ENCODE measurements around the gene THSD1. TPM values are rescaled to one million over a fixed set of nuclear protein-coding genes. Genes with fewer than 3 reads are reported as not detected.
A peak's percentile ranks its signal among the peaks of the same experiment; 100 is the strongest.

Gene THSD1
- total RNA-seq: under 1 TPM; 0.12 to 0.22 TPM

GRCh38 chr13:52405767-52406494 lies at the start of gene THSD1:
Gene THSD1 (minus strand): TSS chr13:52406172. CDS start chr13:52402600, 3,572 bp downstream.
- POLR2A ChIA-PET: interaction anchor here (0.9 kb wide), 1 partner anchor 44 kb away, joined by 3 read pairs; no protein-coding TSS in a partner anchor
- Mint-ChIP-seq H3K36me3 (peaks cover 12% of the 10 kb centered on the region), H3K4me1 (ENCODE audit: low read depth) (peaks cover 14% of the 10 kb centered on the region), H3K9me3 (no peaks in the 10 kb centered on the region), H3K4me3 (peak within 1 kb of the TSS; percentile 59), H3K27me3 (peaks cover 23% of the 10 kb centered on the region), H3K27ac (no peak within 1 kb of the TSS)
- CTCF ChIA-PET: interaction anchor here (1.2 to 1.6 kb wide), 2 partner anchors 44 to 45 kb away, joined by 4 to 8 read pairs; no protein-coding TSS in a partner anchor
- DNase-seq: peak; percentile 25
- intact Hi-C loops (cut with micrococcal nuclease): no loop called here

- H3K4me3 Mint-ChIP-seq: peak overlapping the region; percentile 95
- peak overlapping the region; percentile 97 for H3K27ac Mint-ChIP-seq
- H3K27me3 Mint-ChIP-seq: peaks cover 1% of the 10 kb centered on the region
- peaks cover 34% of the 10 kb centered on the region for H3K36me3 Mint-ChIP-seq
- H3K9me3 Mint-ChIP-seq: no peaks in the 10 kb centered on the region
- intact Hi-C loops (cut with micrococcal nuclease): loop anchor here (1.0 to 10.0 kb wide), 10 partner anchors 106 to 1003 kb away; partner anchors contain the start of genes ALG11, INTS6, NEK3 and SUGT1
- ChIA-PET CTCF (interaction anchor here (1.0 kb wide), 1 partner anchor 8 kb away, joined by 4 read pairs; no protein-coding TSS in a partner anchor), POLR2A (no interaction called here)
- peak; percentile 84 for DNase-seq
- peaks cover 36% of the 10 kb centered on the region for H3K4me1 Mint-ChIP-seq (ENCODE audit: low read depth)
Observed at GRCh38 chr13:52455677-52456041, 49.7 kb upstream of the THSD1 start.

- Mint-ChIP-seq H3K27me3 (peaks cover 1% of the 10 kb centered on the region), H3K36me3 (peaks cover 32% of the 10 kb centered on the region), H3K9me3 (no peaks in the 10 kb centered on the region), H3K27ac (peak within 1 kb of the TSS; percentile 97), H3K4me1 (ENCODE audit: low read depth) (peaks cover 35% of the 10 kb centered on the region), H3K4me3 (peak within 1 kb of the TSS; percentile 95)
- intact Hi-C loops (cut with micrococcal nuclease): loop anchor here (1.0 to 10.0 kb wide), 12 partner anchors 53 to 1002 kb away; partner anchors contain the start of genes ALG11, DHRS12, INTS6 and NEK3
- CTCF ChIA-PET: no interaction called here
- peak; percentile 96 for DNase-seq
- POLR2A ChIA-PET: no interaction called here
Observed at GRCh38 chr13:52454820-52455676, 49.1 kb upstream of the THSD1 start, which contains the start of gene CKAP2. Gene CKAP2 (plus strand): TSS chr13:52455478. CDS start chr13:52455557, 79 bp downstream.

GRCh38 chr13:52454459-52454819 lies 48.5 kb upstream of the THSD1 start:
- Mint-ChIP-seq H3K27ac (peak overlapping the region; percentile 97), H3K36me3 (peaks cover 28% of the 10 kb centered on the region), H3K9me3 (no peaks in the 10 kb centered on the region), H3K27me3 (peaks cover 1% of the 10 kb centered on the region), H3K4me1 (ENCODE audit: low read depth) (peaks cover 37% of the 10 kb centered on the region), H3K4me3 (peak overlapping the region; percentile 95)
- intact Hi-C loops (cut with micrococcal nuclease): loop anchor here (2.0 to 10.0 kb wide), 6 partner anchors 52 to 1002 kb away; partner anchors contain the start of genes DHRS12, INTS6, NEK3 and WDFY2
- ChIA-PET CTCF (no interaction called here), POLR2A (no interaction called here)
- peak; percentile 32 for DNase-seq

- Mint-ChIP-seq H3K4me1 (ENCODE audit: low read depth) (peaks cover 45% of the 10 kb centered on the region), H3K36me3 (peaks cover 18% of the 10 kb centered on the region), H3K4me3 (no peak overlapping the region), H3K27me3 (peaks cover 1% of the 10 kb centered on the region), H3K9me3 (no peaks in the 10 kb centered on the region), H3K27ac (no peak overlapping the region)
- DNase-seq: no peak
- intact Hi-C loops (cut with micrococcal nuclease): loop anchor here (5.0 to 10.0 kb wide), 4 partner anchors 50 to 868 kb away; partner anchors contain the start of genes DHRS12, NEK3 and WDFY2
- ChIA-PET CTCF (no interaction called here), POLR2A (interaction anchor here (0.7 kb wide), 1 partner anchor 165 kb away, joined by 3 read pairs; no protein-coding TSS in a partner anchor)
Observed at GRCh38 chr13:52452470-52452869, 46.5 kb upstream of the THSD1 start.

- peaks cover 1% of the 10 kb centered on the region for H3K27me3 Mint-ChIP-seq
- H3K4me1 Mint-ChIP-seq (ENCODE audit: low read depth): peaks cover 43% of the 10 kb centered on the region
- ChIA-PET CTCF (interaction anchor here (0.6 to 3.4 kb wide), 33 partner anchors 8 to 631 kb away, joined by 3 to 32 read pairs (median 4); partner anchors contain the start of genes NEK5 and SUGT1), POLR2A (interaction anchor here (0.6 to 1.3 kb wide), 3 partner anchors 8 to 201 kb away, joined by 3 read pairs; partner anchors contain the start of gene SUGT1)
- peak overlapping the region; percentile 96 for H3K4me3 Mint-ChIP-seq
- no peak for DNase-seq
- no peaks in the 10 kb centered on the region for H3K9me3 Mint-ChIP-seq
- peaks cover 6% of the 10 kb centered on the region for H3K36me3 Mint-ChIP-seq
- intact Hi-C loops (cut with micrococcal nuclease): loop anchor here (2.0 to 10.0 kb wide), 5 partner anchors 49 to 866 kb away; partner anchors contain the start of genes DHRS12, NEK3, NEK5 and WDFY2
- peak overlapping the region; percentile 70 for H3K27ac Mint-ChIP-seq
Observed at GRCh38 chr13:52451135-52451804, 45.3 kb upstream of the THSD1 start.

GRCh38 chr13:52450793-52451116 lies 44.8 kb upstream of the THSD1 start:
- H3K4me1 Mint-ChIP-seq (ENCODE audit: low read depth): peaks cover 39% of the 10 kb centered on the region
- CTCF ChIA-PET: interaction anchor here (0.6 to 3.4 kb wide), 33 partner anchors 9 to 631 kb away, joined by 3 to 32 read pairs (median 4); partner anchors contain the start of genes NEK5 and SUGT1
- H3K4me3 Mint-ChIP-seq: peak overlapping the region; percentile 96
- DNase-seq: no peak
- peaks cover 1% of the 10 kb centered on the region for H3K27me3 Mint-ChIP-seq
- H3K27ac Mint-ChIP-seq: peak overlapping the region; percentile 70
- POLR2A ChIA-PET: interaction anchor here (0.6 to 1.3 kb wide), 3 partner anchors 8 to 202 kb away, joined by 3 read pairs; partner anchors contain the start of gene SUGT1
- intact Hi-C loops (cut with micrococcal nuclease): loop anchor here (1.0 to 10.0 kb wide), 9 partner anchors 48 to 866 kb away; partner anchors contain the start of genes ALG11, DHRS12, NEK3 and NEK5
- peaks cover 4% of the 10 kb centered on the region for H3K36me3 Mint-ChIP-seq
- no peaks in the 10 kb centered on the region for H3K9me3 Mint-ChIP-seq

GRCh38 chr13:52450012-52450792 lies 44.2 kb upstream of the THSD1 start, which contains the start of gene VPS36:
Gene VPS36 (minus strand): TSS chr13:52450634. CDS start chr13:52450594, 40 bp downstream.
- Mint-ChIP-seq H3K9me3 (no peaks in the 10 kb centered on the region), H3K4me3 (peak within 1 kb of the TSS; percentile 96), H3K27me3 (peaks cover under 1% of the 10 kb centered on the region), H3K27ac (peak within 1 kb of the TSS; percentile 88), H3K4me1 (ENCODE audit: low read depth) (peaks cover 39% of the 10 kb centered on the region), H3K36me3 (peaks cover 2% of the 10 kb centered on the region)
- DNase-seq: peak; percentile 95
- ChIA-PET POLR2A (interaction anchor here (0.6 to 1.3 kb wide), 4 partner anchors 9 to 202 kb away, joined by 3 read pairs; partner anchors contain the start of gene SUGT1), CTCF (interaction anchor here (0.6 to 3.4 kb wide), 38 partner anchors 9 to 630 kb away, joined by 3 to 32 read pairs (median 4); partner anchors contain the start of genes CCDC70, NEK5, SUGT1 and THSD1)
- intact Hi-C loops (cut with micrococcal nuclease): loop anchor here (1.0 to 10.0 kb wide), 9 partner anchors 48 to 865 kb away; partner anchors contain the start of genes ALG11, DHRS12, NEK3 and NEK5

GRCh38 chr13:52449331-52450011 lies 43.5 kb upstream of the THSD1 start:
- intact Hi-C loops (cut with micrococcal nuclease): loop anchor here (1.0 to 10.0 kb wide), 9 partner anchors 47 to 865 kb away; partner anchors contain the start of genes ALG11, DHRS12, NEK3 and NEK5
- no peaks in the 10 kb centered on the region for H3K9me3 Mint-ChIP-seq
- ChIA-PET CTCF (interaction anchor here (0.7 to 3.4 kb wide), 14 partner anchors 10 to 587 kb away, joined by 3 to 32 read pairs (median 8); partner anchors contain the start of genes CCDC70, SUGT1 and THSD1), POLR2A (interaction anchor here (0.9 kb wide), 1 partner anchor 44 kb away, joined by 3 read pairs; no protein-coding TSS in a partner anchor)
- H3K4me3 Mint-ChIP-seq: peak overlapping the region; percentile 96
- no peak for DNase-seq
- peak overlapping the region; percentile 88 for H3K27ac Mint-ChIP-seq
- H3K27me3 Mint-ChIP-seq: no peaks in the 10 kb centered on the region
- H3K4me1 Mint-ChIP-seq (ENCODE audit: low read depth): peaks cover 36% of the 10 kb centered on the region
- peaks cover 3% of the 10 kb centered on the region for H3K36me3 Mint-ChIP-seq

Measured in activated CD4-positive, alpha-beta memory T cell treated with anti-CD3 and anti-CD28 coated beads for 36 hours (primary cell).